Lung (tissue), 12 donors: ENCODE measurements around the gene GJD4. TPM values are rescaled to one million over a fixed set of nuclear protein-coding genes. Genes with fewer than 3 reads are reported as not detected.

Source experiments
- ATAC-seq: fragments of 200-7000 bp; cut with Tn5 transposase; one replicate; pipeline ENCODE4 v1.9.1; 2020; ENCODE audit warnings: moderate number of reproducible peaks; ENCODE audit not compliant: insufficient read depth, low FRiP score
- DNase-seq, 3 donors: peaks; one replicate each; pipeline ENCODE4 v3.0.0-alpha.2; 2013 to 2017
- H3K27ac ChIP-seq, 2 donors: one replicate each; pipeline ENCODE4 v1.5.1; 2013; ENCODE audit warnings: mild to moderate bottlenecking in 2 of 2, moderate library complexity in 2 of 2, control low read depth in 1 of 2, inconsistent platforms in 1 of 2, low read depth in 1 of 2, low read length in 1 of 2
- H3K27me3 ChIP-seq, 3 donors: one replicate each; pipeline ENCODE4 v1.5.1; 2013; ENCODE audit warnings: low read length in 2 of 3; ENCODE audit not compliant: control insufficient read depth in 3 of 3, insufficient read depth in 3 of 3
- H3K36me3 ChIP-seq, 4 donors: one replicate each; pipeline ENCODE4 v1.5.1; 2013; ENCODE audit warnings: low read length in 4 of 4, mild to moderate bottlenecking in 1 of 4, moderate library complexity in 1 of 4; ENCODE audit not compliant: control insufficient read depth in 4 of 4, insufficient read depth in 4 of 4
- H3K4me1 ChIP-seq, 5 donors: one replicate each; pipeline ENCODE4 v1.5.1; 2013; ENCODE audit warnings: low read length in 5 of 5, mild to moderate bottlenecking in 2 of 5, moderate library complexity in 1 of 5; ENCODE audit not compliant: control insufficient read depth in 5 of 5, insufficient read depth in 5 of 5
- H3K4me3 ChIP-seq: one replicate; pipeline ENCODE4 v1.5.1; 2013; ENCODE audit warnings: mild to moderate bottlenecking, control low read depth, moderate library complexity
- H3K9ac ChIP-seq, 2 donors: one replicate each; pipeline ENCODE4 v1.5.1; 2013; ENCODE audit warnings: low read length in 2 of 2, control low read depth in 1 of 2; ENCODE audit not compliant: insufficient read depth in 1 of 2
- H3K9me3 ChIP-seq, 4 donors: one replicate each; pipeline ENCODE4 v1.5.1; 2013; ENCODE audit warnings: low read length in 3 of 4, mild to moderate bottlenecking in 1 of 4, moderate library complexity in 1 of 4; ENCODE audit not compliant: control insufficient read depth in 4 of 4, insufficient read depth in 3 of 4
- CTCF ChIP-seq: IDR thresholded peaks from 2 replicates; pipeline ENCODE4 v1.5.1; 2012; ENCODE audit warnings: mild to moderate bottlenecking; ENCODE audit errors: control extremely low read depth, extremely low read depth
- WGBS, 2 donors: extraction: QIAGEN DNeasy Blood & Tissue Kit; methylation state at CpG; one replicate each; pipeline ENCODE4 v1.1.7; 2013; 5-methylcytosine and 5-hydroxymethylcytosine counted together
- polyA plus RNA-seq, 2 donors: library from polyadenylated mRNA; stranded (reverse); fragments of 200-250 nt; gene quantifications; one replicate each; pipeline ENCODE4 v1.2.1, GENCODE V29; 2013
- total RNA-seq, 2 donors: library from RNA; depleted of rRNA in 1 of 2; stranded (reverse); fragments of >200 nt in 1 of 2; gene quantifications; one replicate each; pipeline ENCODE4 v1.2.1, GENCODE V29; 2014 to 2021
- donor health status: control.
- donor health status: control.
- donor health status: Bipolar disorder and iron deficiency.
- donor health status: healthy.
- donor health status: DM: yes; HTN: yes; CAD: no.

Gene GJD4
- total and polyA plus RNA-seq, 4 donors: 0.07 TPM; not detected in 3

- Histone ChIP-seq H3K27me3 (peaks cover 0 to 13% (median 3%) of the 10 kb centered on the region in 3 donors), H3K27ac (no peak overlapping the region), H3K9ac (no peak overlapping the region), H3K4me3 (no peak overlapping the region), H3K4me1 (peaks cover 0 to 3% (median 0%) of the 10 kb centered on the region in 5 donors), H3K36me3 (no peaks in the 10 kb centered on the region), H3K9me3 (peaks cover 0 to 11% (median 0%) of the 10 kb centered on the region in 4 donors)
- ATAC-seq (no peak), DNase-seq (no peak)
- WGBS, 2 donors: 75 to 84% methylated on average over 2 of the region's 2 CpGs
- no peak for TF ChIP-seq CTCF
These were observed 7.9 kb downstream of the GJD4 start for GRCh38 chr10:35613107-35613440.

GRCh38 chr10:35613597-35614226 is 8.6 kb downstream of the GJD4 start:
- H3K36me3 ChIP-seq: no peaks in the 10 kb centered on the region

GRCh38 chr10:35614312-35614711 is 9.2 kb downstream of the GJD4 start:
- Histone ChIP-seq H3K36me3 (no peaks in the 10 kb centered on the region), H3K9me3 (peaks cover 0 to 5% (median 0%) of the 10 kb centered on the region in 4 donors), H3K9ac (no peak overlapping the region), H3K27ac (no peak overlapping the region), H3K4me1 (no peaks in the 10 kb centered on the region), H3K27me3 (peaks cover 0 to 13% (median 3%) of the 10 kb centered on the region in 3 donors), H3K4me3 (no peak overlapping the region)
- ATAC-seq: no peak
- WGBS, 2 donors: 56 to 70% methylated on average over 5 of the region's 5 CpGs
- DNase-seq: no peak
- TF ChIP-seq CTCF: no peak

More at GRCh38 chr10:35613597-35614226, 8.6 kb downstream of the GJD4 start:
- no peaks in the 10 kb centered on the region for H3K4me1 ChIP-seq
- peaks cover 0 to 13% (median 3%) of the 10 kb centered on the region in 3 donors for H3K27me3 ChIP-seq
- DNase-seq: no peak
- no peak for ATAC-seq
- H3K4me3 ChIP-seq: no peak overlapping the region
- WGBS, 2 donors: 57 to 62% methylated on average over 8 of the region's 8 CpGs
- no peak for TF ChIP-seq CTCF
- no peak overlapping the region for H3K27ac ChIP-seq
- no peak overlapping the region for H3K9ac ChIP-seq
- H3K9me3 ChIP-seq: peaks cover 0 to 7% (median 0%) of the 10 kb centered on the region in 4 donors
